UCSD-AML1 (cell line): Measurements from ENCODE around the gene TFG.

Experiments used
- DNase-seq: peaks from one replicate; lab custom pipeline; 2025; ENCODE audit not compliant: unreplicated experiment; lab: John Stamatoyannopoulos, UW

Gene TFG

GRCh38 chr3:100753846-100754245 is 44.6 kb downstream of the TFG start:
- no peak for DNase-seq

DNA sequence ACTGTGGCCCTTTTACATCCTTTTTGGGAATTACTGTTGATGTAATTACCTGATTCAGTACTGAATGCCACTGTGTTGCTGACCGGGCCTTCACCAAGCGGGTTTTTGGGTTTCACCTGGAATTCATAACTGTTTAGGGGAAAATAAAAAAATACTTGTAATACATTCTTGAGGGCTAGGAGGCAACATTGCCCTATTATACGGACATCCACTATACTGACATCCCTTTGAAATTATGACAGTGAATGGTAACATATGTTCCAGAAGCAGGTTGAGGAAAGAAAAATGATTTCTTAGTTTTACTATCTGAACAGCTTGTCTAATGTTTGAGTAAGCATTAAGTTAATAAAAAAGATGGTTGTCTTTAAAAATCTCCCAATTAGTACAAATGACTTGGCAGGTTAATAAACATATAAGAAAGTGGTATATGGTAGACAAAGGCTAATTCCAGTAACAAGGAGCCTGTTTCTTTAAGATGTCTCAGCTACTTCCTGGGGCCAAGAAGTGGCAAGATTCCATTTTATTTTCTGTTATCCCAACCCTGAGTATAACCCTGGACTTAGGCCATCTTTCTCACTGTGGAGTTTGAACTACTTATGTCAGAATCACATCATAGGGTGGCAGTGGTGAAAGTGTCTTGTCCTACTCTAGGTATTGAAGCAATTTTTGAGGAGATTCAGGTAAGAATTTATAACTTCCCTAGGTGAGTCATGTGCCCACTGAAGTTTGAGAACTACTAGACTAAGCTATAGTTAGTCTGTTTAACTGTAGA is 45.5 kb downstream of the TFG start:
- no peak for DNase-seq

DNA sequence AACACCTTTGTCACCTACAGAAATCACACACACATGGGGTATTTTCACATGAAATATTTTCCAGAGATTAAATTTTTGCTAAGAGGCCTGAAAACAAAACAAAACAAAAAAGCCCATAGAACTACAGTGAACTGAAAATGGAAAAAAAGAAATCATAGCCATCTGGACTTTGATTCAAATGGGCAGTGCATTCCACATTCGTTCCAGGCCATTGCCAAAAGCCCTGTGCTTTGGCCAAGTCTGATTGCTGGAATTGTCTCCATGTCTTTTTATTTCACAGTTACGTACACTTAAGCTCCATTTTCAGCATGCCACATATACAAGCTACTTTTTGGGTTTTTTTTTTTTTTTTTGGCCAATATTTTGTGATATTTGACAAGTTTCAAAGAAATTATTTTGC is 47.1 kb downstream of the TFG start:
- no peak for DNase-seq

DNA sequence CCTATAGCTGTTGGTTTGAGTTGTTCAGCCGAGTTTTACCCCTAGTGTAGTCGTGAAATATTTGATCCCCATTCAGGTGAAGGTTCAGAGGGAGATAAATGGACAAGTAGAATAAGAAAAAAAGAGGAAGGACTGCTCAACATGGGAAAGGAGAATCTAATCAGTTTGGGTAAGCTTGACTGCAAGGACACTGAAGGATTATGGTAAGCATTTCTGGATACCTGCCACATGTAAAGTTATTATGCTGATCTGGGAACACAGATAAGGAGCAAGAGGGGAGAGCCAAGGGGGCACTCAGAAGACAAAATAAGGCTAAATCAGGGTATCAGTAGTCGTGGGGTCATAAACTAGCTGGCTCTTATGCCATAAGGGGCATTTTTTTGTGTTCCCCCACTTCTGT is 49.9 kb downstream of the TFG start:
- DNase-seq: no peak

GRCh38 chr3:100759950-100760349 is 50.7 kb downstream of the TFG start:
- DNase-seq: no peak

- DNase-seq: no peak
Measured at GRCh38 chr3:100760377-100760776, 51.1 kb downstream of the TFG start.

DNA sequence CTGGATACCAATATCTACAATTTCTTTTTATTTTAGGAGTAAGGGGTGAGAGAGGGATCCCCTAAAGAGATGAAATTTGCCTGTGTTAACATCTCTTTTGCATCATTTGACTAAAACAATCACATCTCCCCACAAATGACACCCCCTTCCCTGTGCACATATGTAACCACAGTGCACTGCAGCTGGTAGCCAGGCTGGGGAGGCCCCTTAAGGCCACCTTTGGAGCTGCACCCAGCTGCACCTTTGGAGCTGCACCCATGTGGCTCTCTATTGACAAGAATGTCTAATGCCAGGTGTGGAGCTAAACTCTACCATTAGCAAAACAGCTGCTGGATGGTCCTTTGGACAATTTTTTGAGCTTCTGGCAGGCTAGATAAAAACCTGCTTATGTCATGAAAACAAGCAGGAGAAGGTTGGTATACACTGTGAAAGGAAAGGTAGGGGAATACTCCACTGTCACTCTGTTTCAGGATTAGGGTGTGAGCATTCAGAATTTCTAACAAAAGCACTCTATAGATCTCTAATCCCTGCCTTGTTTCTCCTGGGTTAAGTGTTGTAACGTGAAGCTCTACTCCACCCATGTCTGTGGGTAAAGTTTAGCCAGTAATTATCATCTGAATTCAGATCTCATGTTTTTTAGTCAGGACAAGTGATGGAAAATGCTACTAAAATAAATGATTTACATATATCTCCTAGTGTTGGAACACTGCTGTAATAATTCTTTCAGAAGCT is 52.1 kb downstream of the TFG start:
- peak; percentile 14 for DNase-seq

DNA sequence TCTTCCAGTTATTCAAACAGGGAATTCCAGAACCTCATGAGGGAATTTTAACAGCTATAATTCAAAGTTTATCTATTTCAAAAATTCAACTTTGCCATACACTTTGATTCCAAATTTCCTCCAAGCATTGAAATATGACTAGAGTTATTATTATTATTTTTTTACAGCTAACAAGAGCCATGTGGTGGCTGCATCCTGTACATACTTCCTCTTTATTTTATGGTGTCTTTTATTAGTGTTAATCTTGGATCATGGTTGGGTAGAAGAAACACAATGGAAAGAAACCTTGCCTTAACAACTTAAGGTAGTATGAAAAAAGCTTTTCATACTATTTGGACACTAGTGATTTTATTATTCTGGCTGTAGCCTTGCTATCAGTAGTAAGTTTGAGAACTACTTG is 52.7 kb downstream of the TFG start:
- DNase-seq: no peak

DNA sequence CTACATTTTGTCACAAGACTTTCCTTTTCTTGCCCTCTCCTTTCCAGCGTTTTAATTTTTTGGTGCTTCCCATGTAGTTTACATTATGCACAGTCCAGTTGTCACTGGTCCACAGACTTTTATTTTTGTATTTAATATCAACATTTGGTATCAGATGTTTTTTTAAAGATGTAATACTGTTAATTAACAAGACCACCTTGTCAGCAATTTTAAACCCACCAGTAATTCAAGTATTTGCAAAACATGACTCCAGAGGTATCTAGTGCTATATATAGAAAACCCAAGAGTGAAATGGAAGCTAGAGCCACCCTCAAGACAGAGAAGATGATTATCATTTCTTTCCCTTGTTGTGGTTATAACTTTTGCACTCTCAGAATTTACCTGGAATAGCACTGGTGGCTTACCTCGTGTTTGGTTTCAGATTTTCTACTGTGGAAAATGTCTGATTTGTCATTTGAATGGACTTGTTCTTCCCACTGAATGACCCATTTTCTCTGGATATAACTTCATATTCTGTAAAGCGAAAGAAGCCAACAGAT is 56.2 kb downstream of the TFG start:
- DNase-seq: no peak

DNA sequence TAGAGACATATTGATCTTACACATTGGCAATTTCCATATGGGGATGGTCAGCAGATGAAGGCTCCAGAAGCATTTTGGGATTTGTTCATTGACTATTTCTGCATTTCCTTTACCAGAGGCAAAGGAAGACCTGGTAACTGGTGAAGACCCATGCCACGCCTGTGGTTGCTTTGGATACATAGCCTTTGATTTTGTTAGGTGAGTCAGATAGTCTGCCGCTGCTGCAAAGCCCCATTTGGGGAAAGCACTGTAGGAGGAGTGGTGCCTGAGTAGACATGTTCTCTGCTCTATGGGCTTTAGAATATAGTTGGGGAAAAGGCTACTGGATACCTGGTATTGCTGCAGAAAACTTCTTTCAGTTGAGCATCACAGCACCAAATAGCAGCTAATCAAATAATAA is 56.8 kb downstream of the TFG start:
- DNase-seq: no peak

DNA sequence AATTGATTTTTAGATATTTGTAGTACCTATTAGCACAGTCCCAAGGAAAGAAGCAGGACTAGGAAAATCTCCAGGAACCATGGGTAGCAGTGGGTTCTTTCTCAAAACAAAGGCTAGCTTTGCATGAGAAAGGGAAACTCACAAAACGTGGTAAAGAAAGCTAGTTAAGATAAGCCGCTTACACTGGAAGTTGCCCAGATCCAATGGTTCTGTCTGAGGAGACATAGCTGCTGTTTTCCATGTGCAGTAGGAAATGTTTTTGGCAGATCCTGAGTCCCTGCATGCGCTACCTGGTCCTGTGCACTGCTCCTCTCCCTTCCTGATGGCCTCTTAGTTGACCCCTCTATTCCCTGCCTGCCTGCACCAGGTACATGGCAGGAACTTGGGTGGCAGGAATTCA is 60.4 kb downstream of the TFG start:
- DNase-seq: no peak

GRCh38 chr3:100775226-100775625 is 65.9 kb downstream of the TFG start:
- DNase-seq: no peak

DNA sequence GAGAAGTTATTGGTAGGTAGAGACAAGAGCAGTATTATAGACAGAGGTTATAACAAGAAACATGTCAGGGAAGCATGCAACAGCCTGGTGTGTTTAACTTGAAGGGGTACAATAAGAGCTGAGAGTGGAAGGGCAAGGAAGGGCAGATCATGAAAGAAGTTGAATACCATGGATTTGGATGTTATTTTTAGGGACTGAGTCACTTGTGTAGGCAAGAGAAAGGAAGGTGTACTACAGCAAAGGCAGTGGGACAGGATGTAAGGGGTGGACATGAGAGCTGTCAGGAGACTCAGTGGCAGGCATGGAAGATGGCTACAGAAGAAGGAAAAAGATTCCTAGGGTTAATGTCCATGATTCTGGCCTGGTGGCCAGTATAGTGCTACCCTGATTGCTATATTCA is 66.4 kb downstream of the TFG start:
- DNase-seq: no peak

GRCh38 chr3:100776097-100776729 is 66.9 kb downstream of the TFG start:
- DNase-seq: no peak

- peak; percentile 13 for DNase-seq
Measured at GRCh38 chr3:100776746-100777145, 67.5 kb downstream of the TFG start.

DNA sequence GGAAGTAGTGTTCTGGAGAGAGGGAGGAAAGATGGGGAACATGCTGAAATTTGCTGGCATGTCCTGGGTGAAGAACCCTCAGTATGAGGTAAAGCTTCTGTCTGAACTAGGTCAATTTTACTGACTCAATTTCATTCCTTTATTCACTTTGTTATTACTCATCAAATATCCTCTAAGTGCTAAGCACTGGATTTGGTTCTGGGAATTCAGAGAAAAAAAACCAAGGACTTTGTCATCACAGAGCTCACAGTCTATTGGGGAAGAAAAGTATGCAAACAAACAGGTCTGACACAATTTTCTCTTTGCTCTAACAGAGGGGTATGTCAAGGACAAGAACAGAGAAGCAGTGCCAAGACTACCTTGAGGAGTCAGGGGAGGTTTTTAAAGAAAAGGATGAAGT is 68.0 kb downstream of the TFG start:
- no peak for DNase-seq

GRCh38 chr3:100779480-100779879 is 70.2 kb downstream of the TFG start:
- DNase-seq: no peak

DNA sequence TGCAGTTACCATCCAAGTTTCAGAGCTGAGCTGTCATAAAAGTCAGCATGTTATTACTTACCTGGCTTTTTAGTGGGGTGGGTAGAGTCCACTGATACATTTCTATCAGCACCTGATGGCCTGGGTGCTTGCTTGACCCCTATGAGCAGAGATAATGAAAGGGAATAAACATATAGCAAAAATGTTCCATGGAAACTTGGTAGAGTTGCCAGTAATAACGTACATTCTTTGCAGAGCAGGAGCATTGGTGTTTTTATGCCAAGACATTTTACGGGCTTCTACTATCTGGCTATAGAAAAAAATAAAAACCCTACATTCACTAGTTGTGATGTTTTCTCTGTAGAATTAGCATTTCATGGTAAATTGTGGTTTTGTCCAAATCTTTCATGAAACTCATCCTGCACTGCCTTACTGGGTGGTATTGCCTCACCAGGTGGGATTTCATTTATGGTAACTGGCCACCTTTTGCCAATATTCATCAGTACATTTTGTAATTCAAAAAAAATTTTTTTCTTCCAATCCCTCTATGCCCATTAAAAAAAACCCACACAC is 70.9 kb downstream of the TFG start:
- DNase-seq: no peak

GRCh38 chr3:100781301-100781700 is 72.0 kb downstream of the TFG start:
- DNase-seq: no peak

DNA sequence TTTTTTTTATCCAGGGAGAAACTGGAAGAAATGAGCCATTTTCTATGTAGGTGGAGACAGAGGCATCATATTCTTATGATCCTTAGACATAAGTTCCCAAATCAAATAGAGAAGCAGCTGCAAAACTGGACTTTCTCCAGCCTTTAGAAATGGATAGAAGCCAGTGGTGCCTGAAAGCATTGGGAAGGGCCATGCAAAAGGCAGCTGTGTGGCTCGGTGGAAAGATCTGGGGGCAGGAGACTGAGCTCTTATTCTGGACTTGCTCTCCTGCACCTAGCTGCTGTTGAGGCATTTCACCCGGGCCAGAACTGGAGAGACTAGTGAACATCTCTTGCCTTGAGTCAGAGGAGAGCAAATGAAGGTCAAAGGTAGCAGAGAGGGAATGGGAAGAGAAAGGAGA is 73.1 kb downstream of the TFG start:
- no peak for DNase-seq

- DNase-seq: no peak
Measured at GRCh38 chr3:100782906-100783305, 73.6 kb downstream of the TFG start.

- DNase-seq: no peak
Measured at GRCh38 chr3:100783619-100784018, 74.3 kb downstream of the TFG start.
